ENCODE measurements around the gene LCN12.

- TF ChIP-seq CTCF (conservative IDR thresholded peaks at IDR 0.05 in 1 of 2, IDR thresholded peaks at IDR 0.05 in 1 of 2; ENCODE audit: low read depth in 1 of 2, low read length in 2 of 2) (no peak), EZH2 (IDR thresholded peaks at IDR 0.05; ENCODE audit: low read length, missing control alignments) (no peak)
Observed at GRCh38 chr9:136982232-136983051, 30.4 kb downstream of the LCN12 start, which contains the start of gene LCNL1.
